K562 (cell line): ENCODE measurements around the gene FAM78A. TPM values are rescaled to one million over a fixed set of nuclear protein-coding genes. Genes with fewer than 3 reads are reported as not detected.
A peak's percentile ranks its signal among the peaks of the same experiment; 100 is the strongest.

Experiments used
- ATAC-seq: fragments of 200-7000 bp; cut with Tn5 transposase; 3 replicates; pipeline ENCODE4 v1.9.1; 2020; ENCODE audit warnings: moderate library complexity
- BruUV-seq: library from RNA; stranded (reverse); fragments of 400-500 nt; replicated peaks from 2 replicates; lab custom pipeline; 2021; lab: Mats Ljungman, UMichigan
- CTCF ChIA-PET: fragments of 300-600 bp; formaldehyde crosslinking; extraction: SDS; loops from one replicate; lab custom pipeline; 2021; ENCODE audit warnings: low intra/inter-chr PET ratio; lab: Yijun Ruan, JAX
- POLR2A ChIA-PET: fragments of 300-600, 350-650 bp; sonication (Branson Sonifier 250); formaldehyde crosslinking; extraction: SDS; loops from one replicate; lab custom pipeline; 2021; ENCODE audit warnings: antibody characterized with exemption, inconsistent platforms; lab: Yijun Ruan, JAX
- DNase-seq, 4 experiments: peaks; one replicate each; pipeline versions ENCODE4 v3.0.0 to v3.0.0-alpha.2; 2011 to 2018; ENCODE audit warnings: low spot score in 3 of 4, mixed read lengths in 3 of 4; ENCODE audit errors: extremely low read depth in 1 of 4
- FAIRE-seq: peaks from 2 replicates; lab custom pipeline; 2011; peaks lifted over from hg19 to GRCh38; lab: Jason Lieb, UNC
- H2AFZ ChIP-seq: 2 replicates; pipeline ENCODE4 v1.6.0; 2011; ENCODE audit warnings: low read depth, low read length, control low read depth, inconsistent platforms
- H3K27ac ChIP-seq: fragments of 200-600 bp; 3 replicates; pipeline ENCODE4 v1.8.0; 2011; ENCODE audit warnings: low read depth, mild to moderate bottlenecking, control low read depth, inconsistent platforms, low read length, moderate library complexity, mixed read lengths; ENCODE audit errors: extremely low read depth
- H3K27me3 ChIP-seq, 2 experiments: fragments of 300-600 bp in 1 of 2; 2 replicates in 1 of 2; 3 replicates in 1 of 2; pipeline versions ENCODE4 v1.6.0 to v1.8.0; 2011; ENCODE audit warnings: inconsistent platforms in 2 of 2, low read length in 2 of 2, mild to moderate bottlenecking in 1 of 2, mixed read lengths in 1 of 2, moderate library complexity in 1 of 2; ENCODE audit not compliant: control insufficient read depth in 2 of 2, insufficient read depth in 2 of 2
- H3K36me3 ChIP-seq: fragments of 300-600 bp; 3 replicates; pipeline ENCODE4 v1.8.0; 2011; ENCODE audit warnings: mild to moderate bottlenecking, low read length, inconsistent platforms; ENCODE audit not compliant: control insufficient read depth, insufficient read depth
- H3K4me1 ChIP-seq, 2 experiments: fragments of 200-600 bp in 1 of 2; replicated peaks in 1 of 2; 2 replicates in 1 of 2; 3 replicates in 1 of 2; pipeline versions ENCODE4 v1.5.1 to v1.8.0; 2011; ENCODE audit warnings: inconsistent platforms in 2 of 2, low read length in 2 of 2, mild to moderate bottlenecking in 1 of 2, mixed read lengths in 1 of 2, moderate library complexity in 1 of 2; ENCODE audit not compliant: control insufficient read depth in 2 of 2, insufficient read depth in 2 of 2
- H3K4me2 ChIP-seq: 2 replicates; pipeline ENCODE4 v1.6.1; 2011; ENCODE audit warnings: low read length, control low read depth, inconsistent platforms, mixed read lengths; ENCODE audit not compliant: insufficient read depth
- H3K4me3 ChIP-seq: fragments of 200-600 bp; sonication (generic), shearing (Covaris generic); 2 replicates; pipeline ENCODE4 v1.5.1; 2016; ENCODE audit warnings: control low read depth, inconsistent platforms
- H3K79me2 ChIP-seq: fragments of 200-600 bp; 3 replicates; pipeline ENCODE4 v1.8.0; 2011; ENCODE audit warnings: low read length, inconsistent platforms; ENCODE audit not compliant: control insufficient read depth, insufficient read depth
- H3K9ac ChIP-seq, 2 experiments: 2 replicates each; pipeline versions ENCODE4 v1.6.0 to v1.6.1; 2011; ENCODE audit warnings: low read depth in 2 of 2, low read length in 2 of 2, control low read depth in 1 of 2, inconsistent platforms in 1 of 2, mild to moderate bottlenecking in 1 of 2, mixed read lengths in 1 of 2; ENCODE audit not compliant: insufficient read depth in 1 of 2
- H3K9me1 ChIP-seq: one replicate; pipeline ENCODE4 v1.6.0; 2011; ENCODE audit warnings: inconsistent platforms, mild to moderate bottlenecking, low read length, moderate library complexity; ENCODE audit not compliant: control insufficient read depth, insufficient read depth
- H3K9me3 ChIP-seq: replicated peaks from 2 replicates; pipeline ENCODE4 v1.5.1; 2011; ENCODE audit warnings: low read depth, low read length, inconsistent platforms; ENCODE audit not compliant: control insufficient read depth, insufficient read depth
- H4K20me1 ChIP-seq: replicated peaks from 2 replicates; pipeline ENCODE4 v1.6.1; 2011; ENCODE audit warnings: low read length, inconsistent platforms, mixed read lengths; ENCODE audit not compliant: control insufficient read depth, insufficient read depth
- EGR1 ChIP-seq: fragments of 450-650 bp; conservative IDR thresholded peaks from 2 replicates; pipeline ENCODE4 v1.6.1; 2017; ENCODE audit warnings: mild to moderate bottlenecking
- ELF2 ChIP-seq: fragments of 250-450 bp; sonication (Bioruptor Pico); IDR thresholded peaks from 2 replicates; pipeline ENCODE4 v1.5.0; 2021; ENCODE audit warnings: mild to moderate bottlenecking
- FOXA1 ChIP-seq: fragments of 450-650 bp; IDR thresholded peaks from 2 replicates; pipeline ENCODE4 v1.6.1; 2016; ENCODE audit warnings: mild to moderate bottlenecking, borderline replicate concordance
- PHTF2 ChIP-seq: fragments of 250-450 bp; sonication (Bioruptor Pico); IDR thresholded peaks from 2 replicates; pipeline ENCODE4 v1.5.0; 2021; ENCODE audit warnings: mild to moderate bottlenecking
- PTBP1 ChIP-seq: fragments of 200-400 bp; formaldehyde crosslinking; IDR thresholded peaks from 2 replicates; pipeline ENCODE4 v1.6.1; 2017; ENCODE audit warnings: low read depth, low read length
- STAG1 ChIP-seq: sonication (generic); formaldehyde crosslinking; IDR thresholded peaks from 2 replicates; pipeline ENCODE4 v1.5.0; 2020; ENCODE audit warnings: missing genetic modification reagents, borderline replicate concordance
- TCF7 ChIP-seq: sonication (generic); IDR thresholded peaks from 2 replicates; pipeline ENCODE4 v1.6.1; 2016; ENCODE audit warnings: antibody characterized with exemption, borderline replicate concordance
- WGBS: fragments of 100-300 bp; shearing (Covaris generic); methylation state at CpG from one replicate; pipeline ENCODE4 v1.1.6; 2016; ENCODE audit warnings: low coverage, mixed read lengths; ENCODE audit not compliant: insufficient coverage; ENCODE audit errors: missing lambda C conversion rate; 5-methylcytosine and 5-hydroxymethylcytosine counted together
- in situ Hi-C: fragments of 300-500 bp; cut with MboI; formaldehyde crosslinking; loops from 4 replicates; pipeline ENCODE4 v1.15.0; 2018; ENCODE audit warnings: inconsistent platforms, mixed read lengths
- intact Hi-C: fragments of 100-400 bp; cut with micrococcal nuclease; formaldehyde crosslinking; loops from 2 replicates; pipeline ENCODE4 v1.14.2; 2022
- polyA plus RNA-seq, 8 experiments: library from polyadenylated mRNA; depleted of rRNA in 4 of 8; stranded (reverse) in 5 of 8; unstranded in 3 of 8; fragments of >200 nt; fragmentation: Nextera tagmentation in 2 of 8; fragmentation: Illumina TruSeq in 1 of 8; extraction: Ambion mirVana in 2 of 8; extraction: Trizol in 1 of 8; gene quantifications; 2 replicates each; pipeline versions ENCODE4 v1.2.1 to v1.2.3, GENCODE V29; 2011 to 2014; ENCODE audit warnings: inconsistent platforms in 1 of 8, missing spikeins in 1 of 8
- total RNA-seq, 7 experiments: library from RNA; depleted of rRNA in 6 of 7; stranded (reverse); fragments of >200 nt in 6 of 7; fragmentation: Illumina TruSeq in 2 of 7; extraction: Trizol in 2 of 7; gene quantifications; 2 replicates each; pipeline versions ENCODE4 v1.2.1 to v1.2.3, GENCODE V29; 2011 to 2021; ENCODE audit warnings: low replicate concordance in 1 of 7
- TF ChIP-seq, protein P1 (sequence below): sonication (generic); formaldehyde crosslinking; IDR thresholded peaks from 2 replicates; pipeline ENCODE4 v1.8.1; 2023; ENCODE audit warnings: mild to moderate bottlenecking, missing genetic modification reagents, moderate library complexity

FAM78A gene
- total and polyA plus RNA-seq, 9 of the 15 experiments (the other 6 are each of a cell fraction or from before 2014, with no cell fraction given) = 0.56 to 103 (median 55.2) TPM

DNA sequence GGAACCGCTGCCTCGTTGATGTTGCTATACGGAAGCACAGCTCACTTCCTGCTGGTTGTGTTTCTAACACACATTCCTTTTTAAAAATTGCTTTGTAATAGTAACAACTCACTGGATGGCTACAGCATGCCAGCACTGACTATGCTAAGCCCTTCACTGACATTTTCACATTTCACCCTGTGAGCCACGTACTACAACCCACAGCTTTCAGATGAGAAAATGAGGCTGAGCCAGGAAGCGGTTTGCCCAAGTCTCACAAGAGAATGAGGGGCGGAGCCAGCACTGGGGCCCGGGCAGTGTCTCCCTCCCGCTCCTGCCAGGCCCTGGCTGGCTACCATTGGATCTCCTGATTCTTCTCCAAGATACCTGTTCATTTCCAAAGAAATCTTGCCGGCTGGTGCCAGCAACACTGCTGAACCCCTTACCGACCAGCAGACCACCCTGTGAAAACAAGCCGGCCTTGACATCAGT is 38.3 kb downstream of the FAM78A start:
- peaks cover 2% of the 10 kb centered on the region; the same call in 1 of the 2 replicates for H3K9me3 ChIP-seq
- ChIA-PET CTCF (no interaction called here), POLR2A (interaction anchor here (0.8 to 6.1 kb wide), 6 partner anchors 8 to 21 kb away, joined by 3 to 50 read pairs (median 8); no protein-coding TSS in a partner anchor)
- peak overlapping the region in 1 of 2 experiments; percentile 72; a peak in 2 of 4 replicates for H3K9ac ChIP-seq
- intact Hi-C loops = no loop called here
- peaks cover 3% of the 10 kb centered on the region for H3K9me1 ChIP-seq
- DNase-seq (peak in 1 of 4 experiments; percentile 58), ATAC-seq (peak; percentile 11), FAIRE-seq (peak; percentile 48)
- peak overlapping the region; percentile 3 for H2AFZ ChIP-seq
- no peak overlapping the region for H3K4me2 ChIP-seq
- peaks cover 0 to 13% of the 10 kb centered on the region in 2 experiments; a peak in 2 of 5 replicates for H3K27me3 ChIP-seq
- 0 out of 2 replicates have a peak, but pooled peaks cover 7% of the 10 kb centered on the region for H4K20me1 ChIP-seq
- in situ Hi-C loops = no loop called here
- BruUV-seq = no TSS peak
- H3K36me3 ChIP-seq = peaks cover 24% of the 10 kb centered on the region; the same call in 2 of the 3 replicates
- 57% methylated on average over 11 of the region's 11 CpGs for WGBS
- H3K27ac ChIP-seq = no peak overlapping the region
- TF ChIP-seq TCF7 (no peak), STAG1 (CRISPR knock-in tag) (no peak), FOXA1 (no peak), EGR1 (no peak), ELF2 (CRISPR knock-in tag) (no peak), PTBP1 (no peak), PHTF2 (no peak)
- TF ChIP-seq, protein P1, sequence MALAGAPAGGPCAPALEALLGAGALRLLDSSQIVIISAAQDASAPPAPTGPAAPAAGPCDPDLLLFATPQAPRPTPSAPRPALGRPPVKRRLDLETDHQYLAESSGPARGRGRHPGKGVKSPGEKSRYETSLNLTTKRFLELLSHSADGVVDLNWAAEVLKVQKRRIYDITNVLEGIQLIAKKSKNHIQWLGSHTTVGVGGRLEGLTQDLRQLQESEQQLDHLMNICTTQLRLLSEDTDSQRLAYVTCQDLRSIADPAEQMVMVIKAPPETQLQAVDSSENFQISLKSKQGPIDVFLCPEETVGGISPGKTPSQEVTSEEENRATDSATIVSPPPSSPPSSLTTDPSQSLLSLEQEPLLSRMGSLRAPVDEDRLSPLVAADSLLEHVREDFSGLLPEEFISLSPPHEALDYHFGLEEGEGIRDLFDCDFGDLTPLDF (CRISPR knock-in tag) = peak; percentile 35; the same call in 1 of the 2 replicates
- no peaks in the 10 kb centered on the region for H3K79me2 ChIP-seq
- H3K4me3 ChIP-seq = no peak overlapping the region
- H3K4me1 ChIP-seq = peaks cover 3 to 31% of the 10 kb centered on the region in 2 experiments; a peak in 3 of 5 replicates
